Tibial nerve (tissue), 4 donors: Measurements from ENCODE around the gene ONECUT1.

Experiments
- CTCF ChIP-seq, 5 experiments: fragments of 200-600 bp in 3 of 5; fragments of 450-650 bp in 2 of 5; sonication (generic) in 3 of 5; IDR thresholded peaks; one replicate each; pipeline ENCODE4 v1.5.1; 2016 to 2019; ENCODE audit warnings: antibody characterized with exemption in 5 of 5, mild to moderate bottlenecking in 3 of 5, moderate library complexity in 2 of 5
- EP300 ChIP-seq, 2 donors: sonication (generic); formaldehyde crosslinking; IDR thresholded peaks; one replicate each; pipeline ENCODE4 v1.6.1; 2017; ENCODE audit warnings: antibody characterized with exemption in 2 of 2, mild to moderate bottlenecking in 1 of 2

- TF ChIP-seq CTCF (IDR thresholded peaks at IDR 0.05): no peak
- TF ChIP-seq EP300 (IDR thresholded peaks at IDR 0.05): no peak
Observed at GRCh38 chr15:52791776-52792175, 1.6 kb upstream of the ONECUT1 start.
